K562 (cell line): ENCODE results near the gene ARHGEF12. TPM values are rescaled to one million over a fixed set of nuclear protein-coding genes. Genes with fewer than 3 reads are reported as not detected.

Experiments
- ATAC-seq: fragments of 200-7000 bp; cut with Tn5 transposase; 3 replicates; pipeline ENCODE4 v1.9.1; 2020; ENCODE audit warnings: moderate library complexity
- BruUV-seq: library from RNA; stranded (reverse); fragments of 400-500 nt; replicated peaks from 2 replicates; lab custom pipeline; 2021; lab: Mats Ljungman, UMichigan
- CTCF ChIA-PET: fragments of 300-600 bp; formaldehyde crosslinking; extraction: SDS; loops from one replicate; lab custom pipeline; 2021; ENCODE audit warnings: low intra/inter-chr PET ratio; lab: Yijun Ruan, JAX
- POLR2A ChIA-PET: fragments of 300-600, 350-650 bp; sonication (Branson Sonifier 250); formaldehyde crosslinking; extraction: SDS; loops from one replicate; lab custom pipeline; 2021; ENCODE audit warnings: antibody characterized with exemption, inconsistent platforms; lab: Yijun Ruan, JAX
- DNase-seq, 4 experiments: peaks; one replicate each; pipeline versions ENCODE4 v3.0.0 to v3.0.0-alpha.2; 2011 to 2018; ENCODE audit warnings: low spot score in 3 of 4, mixed read lengths in 3 of 4; ENCODE audit errors: extremely low read depth in 1 of 4
- FAIRE-seq: peaks from 2 replicates; lab custom pipeline; 2011; peaks lifted over from hg19 to GRCh38; lab: Jason Lieb, UNC
- H2AFZ ChIP-seq: 2 replicates; pipeline ENCODE4 v1.6.0; 2011; ENCODE audit warnings: low read depth, low read length, control low read depth, inconsistent platforms
- H3K27ac ChIP-seq: fragments of 200-600 bp; 3 replicates; pipeline ENCODE4 v1.8.0; 2011; ENCODE audit warnings: low read depth, mild to moderate bottlenecking, control low read depth, inconsistent platforms, low read length, moderate library complexity, mixed read lengths; ENCODE audit errors: extremely low read depth
- H3K27me3 ChIP-seq, 2 experiments: fragments of 300-600 bp in 1 of 2; 2 replicates in 1 of 2; 3 replicates in 1 of 2; pipeline versions ENCODE4 v1.6.0 to v1.8.0; 2011; ENCODE audit warnings: inconsistent platforms in 2 of 2, low read length in 2 of 2, mild to moderate bottlenecking in 1 of 2, mixed read lengths in 1 of 2, moderate library complexity in 1 of 2; ENCODE audit not compliant: control insufficient read depth in 2 of 2, insufficient read depth in 2 of 2
- H3K36me3 ChIP-seq: fragments of 300-600 bp; 3 replicates; pipeline ENCODE4 v1.8.0; 2011; ENCODE audit warnings: mild to moderate bottlenecking, low read length, inconsistent platforms; ENCODE audit not compliant: control insufficient read depth, insufficient read depth
- H3K4me1 ChIP-seq, 2 experiments: fragments of 200-600 bp in 1 of 2; replicated peaks in 1 of 2; 2 replicates in 1 of 2; 3 replicates in 1 of 2; pipeline versions ENCODE4 v1.5.1 to v1.8.0; 2011; ENCODE audit warnings: inconsistent platforms in 2 of 2, low read length in 2 of 2, mild to moderate bottlenecking in 1 of 2, mixed read lengths in 1 of 2, moderate library complexity in 1 of 2; ENCODE audit not compliant: control insufficient read depth in 2 of 2, insufficient read depth in 2 of 2
- H3K4me2 ChIP-seq: 2 replicates; pipeline ENCODE4 v1.6.1; 2011; ENCODE audit warnings: low read length, control low read depth, inconsistent platforms, mixed read lengths; ENCODE audit not compliant: insufficient read depth
- H3K4me3 ChIP-seq: fragments of 200-600 bp; sonication (generic), shearing (Covaris generic); 2 replicates; pipeline ENCODE4 v1.5.1; 2016; ENCODE audit warnings: control low read depth, inconsistent platforms
- H3K79me2 ChIP-seq: fragments of 200-600 bp; 3 replicates; pipeline ENCODE4 v1.8.0; 2011; ENCODE audit warnings: low read length, inconsistent platforms; ENCODE audit not compliant: control insufficient read depth, insufficient read depth
- H3K9ac ChIP-seq, 2 experiments: 2 replicates each; pipeline versions ENCODE4 v1.6.0 to v1.6.1; 2011; ENCODE audit warnings: low read depth in 2 of 2, low read length in 2 of 2, control low read depth in 1 of 2, inconsistent platforms in 1 of 2, mild to moderate bottlenecking in 1 of 2, mixed read lengths in 1 of 2; ENCODE audit not compliant: insufficient read depth in 1 of 2
- H3K9me1 ChIP-seq: one replicate; pipeline ENCODE4 v1.6.0; 2011; ENCODE audit warnings: inconsistent platforms, mild to moderate bottlenecking, low read length, moderate library complexity; ENCODE audit not compliant: control insufficient read depth, insufficient read depth
- H3K9me3 ChIP-seq: replicated peaks from 2 replicates; pipeline ENCODE4 v1.5.1; 2011; ENCODE audit warnings: low read depth, low read length, inconsistent platforms; ENCODE audit not compliant: control insufficient read depth, insufficient read depth
- H4K20me1 ChIP-seq: replicated peaks from 2 replicates; pipeline ENCODE4 v1.6.1; 2011; ENCODE audit warnings: low read length, inconsistent platforms, mixed read lengths; ENCODE audit not compliant: control insufficient read depth, insufficient read depth
- HNRNPH1 ChIP-seq: fragments of 200-400 bp; formaldehyde crosslinking; optimal IDR thresholded peaks from 2 replicates; pipeline ENCODE3; 2017; ENCODE audit warnings: low read depth, mild to moderate bottlenecking, low read length, moderate library complexity
- ZNF3 ChIP-seq: fragments of 250-450 bp; sonication (Bioruptor Pico); IDR thresholded peaks from 2 replicates; pipeline ENCODE4 v1.5.0; 2021; ENCODE audit warnings: mild to moderate bottlenecking, moderate library complexity
- ZNF431 ChIP-seq: sonication (generic); formaldehyde crosslinking; IDR thresholded peaks from 2 replicates; pipeline ENCODE4 v1.8.0; 2022; ENCODE audit warnings: mild to moderate bottlenecking, missing genetic modification reagents
- ZNF551 ChIP-seq: fragments of 250-450 bp; sonication (Bioruptor Pico); IDR thresholded peaks from 2 replicates; pipeline ENCODE4 v1.5.0; 2021; ENCODE audit warnings: mild to moderate bottlenecking, moderate library complexity
- ZNF696 ChIP-seq: fragments of 250-450 bp; sonication (Bioruptor Pico); conservative IDR thresholded peaks from 2 replicates; pipeline ENCODE4 v1.4.0; 2020; ENCODE audit warnings: mild to moderate bottlenecking, moderate library complexity
- WGBS: fragments of 100-300 bp; shearing (Covaris generic); methylation state at CpG from one replicate; pipeline ENCODE4 v1.1.6; 2016; ENCODE audit warnings: low coverage, mixed read lengths; ENCODE audit not compliant: insufficient coverage; ENCODE audit errors: missing lambda C conversion rate; 5-methylcytosine and 5-hydroxymethylcytosine counted together
- in situ Hi-C: fragments of 300-500 bp; cut with MboI; formaldehyde crosslinking; loops from 4 replicates; pipeline ENCODE4 v1.15.0; 2018; ENCODE audit warnings: inconsistent platforms, mixed read lengths
- intact Hi-C: fragments of 100-400 bp; cut with micrococcal nuclease; formaldehyde crosslinking; loops from 2 replicates; pipeline ENCODE4 v1.14.2; 2022
- polyA plus RNA-seq, 8 experiments: library from polyadenylated mRNA; depleted of rRNA in 4 of 8; stranded (reverse) in 5 of 8; unstranded in 3 of 8; fragments of >200 nt; fragmentation: Nextera tagmentation in 2 of 8; fragmentation: Illumina TruSeq in 1 of 8; extraction: Ambion mirVana in 2 of 8; extraction: Trizol in 1 of 8; gene quantifications; 2 replicates each; pipeline versions ENCODE4 v1.2.1 to v1.2.3, GENCODE V29; 2011 to 2014; ENCODE audit warnings: inconsistent platforms in 1 of 8, missing spikeins in 1 of 8
- total RNA-seq, 7 experiments: library from RNA; depleted of rRNA in 6 of 7; stranded (reverse); fragments of >200 nt in 6 of 7; fragmentation: Illumina TruSeq in 2 of 7; extraction: Trizol in 2 of 7; gene quantifications; 2 replicates each; pipeline versions ENCODE4 v1.2.1 to v1.2.3, GENCODE V29; 2011 to 2021; ENCODE audit warnings: low replicate concordance in 1 of 7
- TF ChIP-seq, protein P1 (sequence below): IDR thresholded peaks from 2 replicates; pipeline ENCODE4 v1.6.1; 2011; ENCODE audit not compliant: insufficient read length; ENCODE audit errors: extremely low read depth

Gene ARHGEF12
- total and polyA plus RNA-seq, 9 of the 15 experiments (the other 6 are each of a cell fraction or from before 2014, with no cell fraction given): 3.5 to 51.7 (median 29.5) TPM

DNA sequence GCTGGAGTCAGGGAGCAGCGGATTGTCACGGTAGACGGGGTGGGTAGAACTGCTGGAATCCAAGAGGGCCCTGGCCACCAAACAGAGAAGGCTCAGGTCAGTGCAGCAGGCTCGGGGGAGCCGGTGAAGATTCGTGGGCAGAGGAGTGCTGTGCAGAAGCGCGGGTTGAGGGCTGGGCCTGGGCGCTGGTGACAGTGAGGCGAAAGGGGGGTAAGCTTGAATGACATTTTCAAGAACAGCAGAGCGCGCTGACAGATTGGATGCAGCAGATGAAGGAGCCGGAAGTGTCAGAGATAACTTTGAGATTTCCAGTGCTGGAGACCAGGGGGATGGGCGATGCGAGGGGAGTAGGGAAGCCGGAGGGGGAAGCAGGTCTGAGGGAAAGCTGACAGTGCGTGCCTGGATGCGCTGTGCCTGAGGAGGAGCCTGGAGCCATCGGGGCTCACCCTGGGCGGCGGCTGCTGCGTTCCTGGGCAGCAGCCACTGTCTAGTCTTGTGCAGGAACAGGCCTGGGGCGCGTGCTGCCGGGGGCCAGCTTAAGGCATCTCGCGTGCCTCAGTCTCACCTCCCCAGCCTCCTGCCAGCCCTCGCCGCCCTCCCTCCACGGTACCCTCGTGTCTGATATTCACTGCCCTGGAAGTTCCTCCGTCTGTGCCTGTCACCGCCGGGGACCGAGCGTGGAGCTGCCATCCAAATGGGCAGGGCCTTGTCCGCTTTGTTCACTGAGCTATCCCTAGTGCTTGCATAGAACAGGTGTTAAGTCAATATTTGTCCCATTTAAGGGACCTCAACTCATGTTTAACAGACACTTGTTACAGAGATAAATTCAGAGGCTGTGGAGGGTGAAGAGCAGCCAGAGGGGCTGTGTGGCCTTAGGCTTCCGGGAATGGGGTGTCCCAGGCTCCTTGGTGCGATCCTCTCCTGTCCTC, 180.5 kb downstream of the ARHGEF12 start:
- BruUV-seq: no TSS peak
- 4% methylated on average over 32 of the region's 39 CpGs for WGBS
- Histone ChIP-seq H2AFZ (no peak overlapping the region), H3K4me1 (peaks cover 0 to 12% of the 10 kb centered on the region in 2 experiments; a peak in 2 of 5 replicates), H3K9me1 (no peaks in the 10 kb centered on the region), H3K79me2 (no peaks in the 10 kb centered on the region), H3K4me2 (no peak overlapping the region), H3K27ac (no peak overlapping the region), H3K4me3 (no peak overlapping the region), H3K9ac (no peak overlapping the region), H3K9me3 (no peaks in the 10 kb centered on the region), H3K36me3 (no peaks in the 10 kb centered on the region), H4K20me1 (peaks cover 19% of the 10 kb centered on the region), H3K27me3 (peaks cover 40 to 86% of the 10 kb centered on the region in 2 experiments; a peak in 4 of 5 replicates)
- DNase-seq (no peak), FAIRE-seq (no peak), ATAC-seq (no peak)
- intact Hi-C loops (loop anchor here (2.0 kb wide), 1 partner anchor 594 kb away; no protein-coding TSS in a partner anchor), in situ Hi-C loops (no loop called here)
- CTCF ChIA-PET: no interaction called here
- POLR2A ChIA-PET: no interaction called here
- TF ChIP-seq, protein P1, sequence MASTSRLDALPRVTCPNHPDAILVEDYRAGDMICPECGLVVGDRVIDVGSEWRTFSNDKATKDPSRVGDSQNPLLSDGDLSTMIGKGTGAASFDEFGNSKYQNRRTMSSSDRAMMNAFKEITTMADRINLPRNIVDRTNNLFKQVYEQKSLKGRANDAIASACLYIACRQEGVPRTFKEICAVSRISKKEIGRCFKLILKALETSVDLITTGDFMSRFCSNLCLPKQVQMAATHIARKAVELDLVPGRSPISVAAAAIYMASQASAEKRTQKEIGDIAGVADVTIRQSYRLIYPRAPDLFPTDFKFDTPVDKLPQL: no peak
- TF ChIP-seq ZNF431 (CRISPR knock-in tag): no peak
- no peak for TF ChIP-seq HNRNPH1
- no peak for TF ChIP-seq ZNF551 (CRISPR knock-in tag)
- no peak for TF ChIP-seq ZNF696 (CRISPR knock-in tag)
- TF ChIP-seq ZNF3 (CRISPR knock-in tag): no peak
